ENCODE data around the gene TVP23C.
"Not testable (repeated sequence)": the region's sequence is repeated elsewhere in the genome, so short reads cannot be mapped to it uniquely, and the experiment has no call there.

The TVP23C gene

GRCh38 chr17:15526292-15527218, 36.7 kb downstream of the TVP23C start:
- DNase-seq = peak; percentile 60 to 79 (median 71)

GRCh38 chr17:15524990-15525985, 38.0 kb downstream of the TVP23C start:
- peak; percentile 55 to 70 (median 65) for DNase-seq

- no peak for DNase-seq
Observed at GRCh38 chr17:15516150-15516549, 47.1 kb downstream of the TVP23C start.

- DNase-seq = no peak
Observed at GRCh38 chr17:15514469-15514868, 48.8 kb downstream of the TVP23C start.

- DNase-seq = no peak
Observed at GRCh38 chr17:15513856-15514459, 49.3 kb downstream of the TVP23C start.

GRCh38 chr17:15513058-15513791, 50.1 kb downstream of the TVP23C start:
- DNase-seq = no peak

- no peak for DNase-seq
Observed at GRCh38 chr17:15512071-15512709, 51.1 kb downstream of the TVP23C start.

GRCh38 chr17:15511142-15511541, 52.1 kb downstream of the TVP23C start:
- peak; percentile 27 to 59 (median 57) for DNase-seq

- DNase-seq = peak; percentile 30 to 60 (median 32)
Observed at GRCh38 chr17:15510361-15510760, 52.9 kb downstream of the TVP23C start.

GRCh38 chr17:15509095-15509494, 54.2 kb downstream of the TVP23C start:
- DNase-seq = no peak

GRCh38 chr17:15508466-15508865, 54.8 kb downstream of the TVP23C start:
- DNase-seq = no peak

- DNase-seq = no peak
Observed at GRCh38 chr17:15507896-15508295, 55.4 kb downstream of the TVP23C start.

- DNase-seq = no peak
Observed at GRCh38 chr17:15507001-15507400, 56.3 kb downstream of the TVP23C start.

GRCh38 chr17:15505708-15506107, 57.6 kb downstream of the TVP23C start:
- not testable (repeated sequence) for DNase-seq

GRCh38 chr17:15503731-15504130, 59.6 kb downstream of the TVP23C start:
- no peak for DNase-seq

- DNase-seq = peak; percentile 91 to 96 (median 95)
Observed at GRCh38 chr17:15502369-15503112, 60.7 kb downstream of the TVP23C start.

- DNase-seq = no peak
Observed at GRCh38 chr17:15501793-15502192, 61.5 kb downstream of the TVP23C start.

- no peak for DNase-seq
Observed at GRCh38 chr17:15501282-15501681, 62.0 kb downstream of the TVP23C start.

- peak in 1 of 3 donors; percentile 10 for DNase-seq
Observed at GRCh38 chr17:15498107-15498506, 65.2 kb downstream of the TVP23C start.

- no peak for DNase-seq
Observed at GRCh38 chr17:15496735-15497670, 66.3 kb downstream of the TVP23C start.
